Gastroesophageal sphincter (tissue), 3 donors: ENCODE results near the gene COX18.

Experiments
- POLR2A ChIP-seq, 2 donors: fragments of 450-650 bp; IDR thresholded peaks; one replicate each; pipeline ENCODE4 v1.6.1; 2017; ENCODE audit warnings: antibody characterized with exemption in 2 of 2, mild to moderate bottlenecking in 2 of 2, moderate library complexity in 1 of 2
- TF ChIP-seq, protein P1 (sequence below), 4 experiments: fragments of 200-600 bp in 2 of 4; fragments of 450-650 bp in 2 of 4; sonication (generic) in 1 of 4; IDR thresholded peaks; one replicate each; pipeline ENCODE4 v1.5.1; 2017 to 2019; ENCODE audit warnings: antibody characterized with exemption in 4 of 4, mild to moderate bottlenecking in 2 of 4, moderate library complexity in 2 of 4

DNA sequence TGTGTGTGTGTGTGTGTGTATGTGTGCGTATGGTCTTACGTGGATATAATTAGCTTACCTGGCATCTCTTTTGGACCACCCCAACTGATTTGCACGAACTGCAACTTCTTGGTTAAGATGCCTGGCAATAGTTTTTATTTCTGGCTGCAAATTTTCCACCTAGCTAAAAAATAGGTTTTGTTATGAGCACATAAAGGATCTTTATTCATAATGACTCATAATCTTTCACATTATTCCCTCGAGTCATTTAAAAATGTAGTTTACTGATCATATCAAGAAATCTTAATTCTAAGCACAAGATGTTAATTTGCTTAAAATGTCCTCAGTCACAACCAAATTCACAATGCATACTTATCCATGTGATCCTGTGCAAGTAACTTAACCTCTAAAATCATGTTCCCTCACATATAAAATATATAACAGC lies 1.5 kb downstream of the COX18 start:
- TF ChIP-seq POLR2A (IDR thresholded peaks at IDR 0.05) = no peak
- TF ChIP-seq, protein P1, sequence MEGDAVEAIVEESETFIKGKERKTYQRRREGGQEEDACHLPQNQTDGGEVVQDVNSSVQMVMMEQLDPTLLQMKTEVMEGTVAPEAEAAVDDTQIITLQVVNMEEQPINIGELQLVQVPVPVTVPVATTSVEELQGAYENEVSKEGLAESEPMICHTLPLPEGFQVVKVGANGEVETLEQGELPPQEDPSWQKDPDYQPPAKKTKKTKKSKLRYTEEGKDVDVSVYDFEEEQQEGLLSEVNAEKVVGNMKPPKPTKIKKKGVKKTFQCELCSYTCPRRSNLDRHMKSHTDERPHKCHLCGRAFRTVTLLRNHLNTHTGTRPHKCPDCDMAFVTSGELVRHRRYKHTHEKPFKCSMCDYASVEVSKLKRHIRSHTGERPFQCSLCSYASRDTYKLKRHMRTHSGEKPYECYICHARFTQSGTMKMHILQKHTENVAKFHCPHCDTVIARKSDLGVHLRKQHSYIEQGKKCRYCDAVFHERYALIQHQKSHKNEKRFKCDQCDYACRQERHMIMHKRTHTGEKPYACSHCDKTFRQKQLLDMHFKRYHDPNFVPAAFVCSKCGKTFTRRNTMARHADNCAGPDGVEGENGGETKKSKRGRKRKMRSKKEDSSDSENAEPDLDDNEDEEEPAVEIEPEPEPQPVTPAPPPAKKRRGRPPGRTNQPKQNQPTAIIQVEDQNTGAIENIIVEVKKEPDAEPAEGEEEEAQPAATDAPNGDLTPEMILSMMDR (IDR thresholded peaks at IDR 0.05) = no peak
